ENCODE data around the gene TFEB. TPM values are rescaled to one million over a fixed set of nuclear protein-coding genes. Genes with fewer than 3 reads are reported as not detected.
A peak's percentile ranks its signal among the peaks of the same experiment; 100 is the strongest.
"Not testable (repeated sequence)": the region's sequence is repeated elsewhere in the genome, so short reads cannot be mapped to it uniquely, and the experiment has no call there.

The TFEB gene
- total RNA-seq, 1 experiment from 2014 or later, result 7.3 TPM

GRCh38 chr6:41768545-41769308 lies 33.3 kb upstream of the TFEB start:
- Histone ChIP-seq H3K36me3 (ENCODE audit: low read depth) (no peaks in the 10 kb centered on the region), H3K27ac (no peak overlapping the region), H2AFZ (no peak overlapping the region), H3K79me2 (ENCODE audit: low read depth) (no peaks in the 10 kb centered on the region), H3K9me3 (ENCODE audit: insufficient read depth, low read depth) (no peaks in the 10 kb centered on the region), H3K4me3 (no peak overlapping the region), H3K27me3 (ENCODE audit: insufficient read depth, low read depth) (no peaks in the 10 kb centered on the region), H4K20me1 (ENCODE audit: insufficient read depth) (no peaks in the 10 kb centered on the region), H3K4me1 (replicated peaks; ENCODE audit: insufficient read depth) (peaks cover 27% of the 10 kb centered on the region), H3K4me2 (no peak overlapping the region), H3F3A (ENCODE audit: insufficient read depth, low read depth) (peaks cover 14% of the 10 kb centered on the region; the same call in 1 of the 2 replicates), H3K9me2 (ENCODE audit: insufficient read depth) (no peaks in the 10 kb centered on the region)
- POLR2A ChIA-PET (ENCODE audit: unreplicated experiment), result interaction anchor here (0.5 to 0.7 kb wide), 4 partner anchors 7 to 374 kb away, joined by 3 to 4 read pairs (median 3); partner anchors contain the start of gene C6orf132
- no peak for DNase-seq
- no TSS peak for BruUV-seq (replicated peaks)
- TF ChIP-seq EZH2 (IDR thresholded peaks at IDR 0.05; ENCODE audit: low read depth), result no peak
- TF ChIP-seq CTCF (conservative IDR thresholded peaks at IDR 0.05), result no peak
- CTCF ChIA-PET, result no interaction called here
- intact Hi-C loops (cut with micrococcal nuclease; ENCODE audit: unreplicated experiment), result no loop called here

- Histone ChIP-seq H3K36me3 (ENCODE audit: low read depth) (no peaks in the 10 kb centered on the region), H3K4me1 (replicated peaks; ENCODE audit: insufficient read depth) (peaks cover 27% of the 10 kb centered on the region), H3K4me3 (no peak overlapping the region), H3K9me2 (ENCODE audit: insufficient read depth) (no peaks in the 10 kb centered on the region), H2AFZ (no peak overlapping the region), H3F3A (ENCODE audit: insufficient read depth, low read depth) (peaks cover 14% of the 10 kb centered on the region; the same call in 1 of the 2 replicates), H3K27ac (no peak overlapping the region), H4K20me1 (ENCODE audit: insufficient read depth) (no peaks in the 10 kb centered on the region), H3K9me3 (ENCODE audit: insufficient read depth, low read depth) (no peaks in the 10 kb centered on the region), H3K79me2 (ENCODE audit: low read depth) (no peaks in the 10 kb centered on the region), H3K27me3 (ENCODE audit: insufficient read depth, low read depth) (no peaks in the 10 kb centered on the region), H3K4me2 (peak overlapping the region; percentile 40)
- intact Hi-C loops (cut with micrococcal nuclease; ENCODE audit: unreplicated experiment), result no loop called here
- DNase-seq, result peak; percentile 79 to 86
- BruUV-seq (replicated peaks), result no TSS peak
- POLR2A ChIA-PET (ENCODE audit: unreplicated experiment), result no interaction called here
- CTCF ChIA-PET, result no interaction called here
- TF ChIP-seq CTCF (conservative IDR thresholded peaks at IDR 0.05) (no peak), EZH2 (IDR thresholded peaks at IDR 0.05; ENCODE audit: low read depth) (no peak)
These were observed 31.9 kb upstream of the TFEB start for GRCh38 chr6:41767112-41767833.

GRCh38 chr6:41766043-41766664 lies 30.7 kb upstream of the TFEB start:
- BruUV-seq (replicated peaks); H3K9me3 ChIP-seq (ENCODE audit: insufficient read depth, low read depth); H2AFZ ChIP-seq; POLR2A ChIA-PET (ENCODE audit: unreplicated experiment); H4K20me1 ChIP-seq (ENCODE audit: insufficient read depth); H3K9me2 ChIP-seq (ENCODE audit: insufficient read depth); intact Hi-C loops (cut with micrococcal nuclease; ENCODE audit: unreplicated experiment); CTCF ChIA-PET; H3K27ac ChIP-seq; H3K36me3 ChIP-seq (ENCODE audit: low read depth); H3K27me3 ChIP-seq (ENCODE audit: insufficient read depth, low read depth); H3K79me2 ChIP-seq (ENCODE audit: low read depth); H3K4me3 ChIP-seq: not testable (repeated sequence)
- H3F3A ChIP-seq (ENCODE audit: insufficient read depth, low read depth), result peaks cover 14% of the 10 kb centered on the region; the same call in 1 of the 2 replicates
- peak overlapping the region; percentile 40; the same call in 1 of the 2 replicates for H3K4me2 ChIP-seq
- DNase-seq, result peak in 1 of 2 experiments; percentile 50
- H3K4me1 ChIP-seq (replicated peaks; ENCODE audit: insufficient read depth), result peaks cover 27% of the 10 kb centered on the region
